AG09309 (cell line): ENCODE measurements around the gene SPINT1.

Source experiments
- DNase-seq: peaks from one replicate; pipeline ENCODE4 v3.0.0-alpha.2; 2010; ENCODE audit warnings: low read depth
- H3K4me3 ChIP-seq: 2 replicates; pipeline ENCODE4 v1.5.1; 2011; ENCODE audit warnings: mild to moderate bottlenecking, low read depth, low read length, moderate library complexity; ENCODE audit not compliant: control insufficient read depth
- TF ChIP-seq, protein P1 (sequence below): IDR thresholded peaks from 2 replicates; pipeline ENCODE4 v1.5.1; 2011; ENCODE audit warnings: mild to moderate bottlenecking, low read depth, low read length, inconsistent platforms; ENCODE audit not compliant: insufficient read depth, control insufficient read depth; ENCODE audit errors: missing control alignments

SPINT1 gene

DNA sequence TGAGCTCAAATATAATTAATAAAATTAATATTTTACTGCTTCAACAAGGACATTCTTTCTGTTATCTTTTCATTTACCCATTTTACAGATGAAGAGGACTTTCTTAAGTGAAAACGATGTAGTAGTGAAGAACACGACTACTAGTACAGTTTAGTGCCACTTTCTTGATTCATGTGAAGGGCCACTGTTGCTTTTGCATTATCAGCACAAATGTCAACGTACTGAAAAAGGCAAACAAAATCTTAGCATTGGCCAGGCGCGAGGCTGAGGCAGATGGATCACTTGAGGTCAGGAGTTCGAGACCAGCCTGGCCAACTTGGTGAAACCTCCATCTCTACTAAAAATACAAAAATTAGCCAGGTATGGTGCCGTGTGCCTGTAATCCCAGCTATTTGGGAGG lies 24.8 kb upstream of the SPINT1 start:
- DNase-seq = no peak
- TF ChIP-seq, protein P1, sequence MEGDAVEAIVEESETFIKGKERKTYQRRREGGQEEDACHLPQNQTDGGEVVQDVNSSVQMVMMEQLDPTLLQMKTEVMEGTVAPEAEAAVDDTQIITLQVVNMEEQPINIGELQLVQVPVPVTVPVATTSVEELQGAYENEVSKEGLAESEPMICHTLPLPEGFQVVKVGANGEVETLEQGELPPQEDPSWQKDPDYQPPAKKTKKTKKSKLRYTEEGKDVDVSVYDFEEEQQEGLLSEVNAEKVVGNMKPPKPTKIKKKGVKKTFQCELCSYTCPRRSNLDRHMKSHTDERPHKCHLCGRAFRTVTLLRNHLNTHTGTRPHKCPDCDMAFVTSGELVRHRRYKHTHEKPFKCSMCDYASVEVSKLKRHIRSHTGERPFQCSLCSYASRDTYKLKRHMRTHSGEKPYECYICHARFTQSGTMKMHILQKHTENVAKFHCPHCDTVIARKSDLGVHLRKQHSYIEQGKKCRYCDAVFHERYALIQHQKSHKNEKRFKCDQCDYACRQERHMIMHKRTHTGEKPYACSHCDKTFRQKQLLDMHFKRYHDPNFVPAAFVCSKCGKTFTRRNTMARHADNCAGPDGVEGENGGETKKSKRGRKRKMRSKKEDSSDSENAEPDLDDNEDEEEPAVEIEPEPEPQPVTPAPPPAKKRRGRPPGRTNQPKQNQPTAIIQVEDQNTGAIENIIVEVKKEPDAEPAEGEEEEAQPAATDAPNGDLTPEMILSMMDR = no peak
- no peak overlapping the region for H3K4me3 ChIP-seq

DNA sequence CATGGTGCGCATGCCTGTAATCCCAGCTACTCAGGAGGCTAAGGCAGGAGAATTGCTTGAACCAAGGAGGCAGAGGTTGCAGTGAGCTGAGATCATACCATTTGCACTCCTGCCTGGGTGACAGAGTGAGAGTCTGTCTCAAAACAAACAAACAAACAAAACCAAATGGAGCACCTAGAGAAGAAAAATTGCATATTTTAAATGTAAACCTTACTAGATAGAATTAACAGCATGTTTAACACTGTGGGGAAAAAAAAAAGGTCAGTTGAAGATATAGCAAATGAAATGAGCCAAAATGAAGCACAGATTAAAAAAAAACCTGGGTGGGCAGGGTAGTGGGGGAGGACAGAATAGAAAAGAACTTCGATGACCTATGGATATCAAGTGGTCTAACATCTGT lies 22.7 kb upstream of the SPINT1 start:
- TF ChIP-seq, protein P1 = no peak
- no peak for DNase-seq
- no peak overlapping the region for H3K4me3 ChIP-seq

DNA sequence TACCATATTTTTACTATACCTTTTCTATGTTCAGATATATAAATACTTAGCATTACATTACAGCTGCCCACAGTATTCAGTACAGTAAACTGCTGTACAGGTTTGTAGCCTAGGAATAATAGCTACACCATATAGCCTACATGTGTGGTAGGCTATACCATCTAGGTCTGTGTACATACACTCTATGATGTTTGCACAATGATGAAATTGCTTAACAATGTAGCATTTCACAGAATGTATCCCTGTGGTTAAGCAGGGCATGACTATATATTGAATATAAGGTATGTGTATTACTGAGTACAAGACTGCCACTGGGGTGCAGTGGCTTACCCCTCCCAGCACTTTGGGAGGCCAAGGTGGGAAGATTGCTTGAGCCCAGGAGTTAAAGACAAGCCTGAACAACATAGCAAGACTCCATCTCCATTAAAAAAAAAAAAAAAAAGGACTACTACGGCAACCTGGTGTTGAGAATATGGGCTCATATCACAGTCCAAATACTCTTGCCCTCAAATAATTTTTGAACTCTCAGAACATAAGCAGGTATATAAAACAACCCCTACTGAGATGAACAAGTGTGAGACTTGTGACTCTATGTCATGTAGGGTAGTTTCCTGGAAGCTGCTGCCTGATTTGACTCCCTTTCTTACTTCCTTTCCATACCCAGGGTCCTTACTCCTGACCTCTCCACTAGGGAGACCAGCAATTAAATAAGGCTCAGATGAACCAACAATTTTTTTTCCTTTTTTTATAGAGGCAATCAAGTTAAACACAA lies 20.1 kb upstream of the SPINT1 start:
- TF ChIP-seq, protein P1 = no peak
- H3K4me3 ChIP-seq = no peak overlapping the region
- no peak for DNase-seq

DNA sequence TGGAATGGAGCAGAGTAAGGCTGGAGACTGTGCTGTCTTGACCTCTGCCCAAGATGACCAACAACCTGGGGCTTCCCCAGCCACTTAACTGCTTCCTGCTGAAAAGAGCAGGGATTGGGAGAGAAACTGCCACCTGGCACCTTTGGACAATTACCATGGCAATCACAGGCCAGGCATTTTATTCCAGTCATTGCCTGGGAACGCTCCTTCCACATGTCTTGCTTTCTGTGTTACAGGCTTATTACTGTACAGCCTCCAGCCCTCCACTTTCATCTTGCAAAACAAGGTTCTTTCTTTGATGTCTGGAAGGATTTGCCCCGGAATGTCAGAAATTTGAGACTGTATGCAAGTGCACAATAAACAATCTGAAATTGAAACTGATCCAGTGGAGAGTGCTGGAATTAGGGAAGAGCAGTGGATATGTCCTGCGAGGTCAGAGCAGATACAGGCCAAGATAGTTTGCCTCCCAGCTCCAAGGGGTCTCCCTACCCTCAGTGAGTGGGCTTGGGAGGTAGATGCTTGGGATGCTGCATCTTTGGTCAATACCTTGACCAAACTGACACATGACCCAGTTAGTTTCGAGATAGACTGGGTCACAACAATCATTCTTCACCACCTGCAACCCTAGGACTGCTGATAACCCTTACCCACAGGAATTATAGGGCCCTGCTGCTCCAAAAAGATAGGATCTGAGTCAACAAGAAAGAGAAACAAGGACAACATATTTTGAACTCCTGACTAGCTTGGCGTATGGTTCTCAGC lies 18.0 kb upstream of the SPINT1 start:
- TF ChIP-seq, protein P1 = no peak
- peak; percentile 16 for DNase-seq
- H3K4me3 ChIP-seq = no peak overlapping the region

DNA sequence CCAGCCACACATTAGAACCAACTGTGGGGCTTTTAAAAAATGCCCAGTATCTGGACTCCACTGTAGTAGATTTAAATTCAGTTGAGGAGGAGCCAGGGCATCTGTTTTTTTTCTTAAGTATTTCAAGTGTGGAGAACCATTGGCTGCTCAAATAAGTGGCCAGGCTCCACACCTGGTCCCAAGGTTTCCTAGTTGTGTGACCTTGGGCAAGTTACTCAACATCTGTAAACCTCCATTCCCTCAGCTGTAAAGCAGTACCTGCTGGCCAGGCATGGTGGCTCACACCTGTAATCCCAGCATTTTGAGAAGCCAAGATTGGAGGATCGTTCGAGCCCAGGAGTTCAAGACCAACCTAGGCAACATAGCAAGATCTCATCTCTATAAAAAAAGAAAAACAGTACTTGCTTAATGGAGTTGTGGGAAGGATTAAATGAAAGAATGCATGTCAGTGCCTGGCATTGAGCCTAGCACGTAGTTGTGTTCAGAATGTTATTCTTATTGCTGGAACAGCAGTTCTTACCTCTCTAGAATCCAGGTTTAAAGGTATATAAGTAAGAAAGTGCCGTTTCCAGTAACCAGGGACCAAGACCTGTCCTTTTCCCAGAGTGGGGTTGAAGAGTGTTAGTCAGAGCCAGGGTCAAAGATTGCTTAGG lies 17.3 kb upstream of the SPINT1 start:
- no peak for DNase-seq
- H3K4me3 ChIP-seq = no peak overlapping the region
- TF ChIP-seq, protein P1 = no peak

DNA sequence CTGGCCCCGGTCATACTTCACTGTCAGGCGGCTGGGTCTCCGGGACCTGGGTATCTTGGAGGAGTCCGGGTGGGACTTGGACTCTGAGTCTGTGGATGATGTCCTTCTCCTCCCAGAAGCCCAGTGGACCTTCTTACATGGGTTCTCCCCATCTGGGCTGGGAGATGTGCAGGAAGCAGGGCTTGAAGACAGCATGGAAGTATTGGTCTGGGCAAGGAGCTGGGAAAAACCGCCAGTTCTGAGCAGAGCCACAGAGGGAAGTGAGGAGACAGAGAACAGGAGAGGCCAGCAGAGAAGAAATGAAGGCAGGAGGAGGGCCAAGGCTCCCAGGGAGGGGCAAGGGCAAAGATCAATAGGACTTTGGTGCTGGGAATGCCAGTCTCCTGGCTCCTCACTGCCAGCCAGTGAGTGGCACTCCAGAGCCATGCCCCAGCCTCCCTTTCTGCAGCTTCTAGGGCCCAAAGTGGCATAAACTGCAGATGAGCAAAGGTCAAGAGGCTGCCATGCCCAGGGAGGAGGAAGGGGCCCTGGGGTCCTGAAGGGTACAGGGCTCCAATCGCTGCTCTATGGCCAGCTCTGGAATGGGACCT lies 15.3 kb upstream of the SPINT1 start, which contains the start of gene PPP1R14D:
Gene PPP1R14D (minus strand): TSS at position 262 of the 590 bp plus-strand sequence. CDS start 67 bp downstream, at position 195.
- TF ChIP-seq, protein P1 = no peak
- H3K4me3 ChIP-seq = no peak within 1 kb of the TSS
- DNase-seq = no peak
